ENCODE data around the gene PAQR5. TPM values are rescaled to one million over a fixed set of nuclear protein-coding genes. Genes with fewer than 3 reads are reported as not detected.
"Not testable (repeated sequence)": the region's sequence is repeated elsewhere in the genome, so short reads cannot be mapped to it uniquely, and the experiment has no call there.

Gene PAQR5
- total RNA-seq, 1 donor from 2014 or later = 1.7 TPM

DNA sequence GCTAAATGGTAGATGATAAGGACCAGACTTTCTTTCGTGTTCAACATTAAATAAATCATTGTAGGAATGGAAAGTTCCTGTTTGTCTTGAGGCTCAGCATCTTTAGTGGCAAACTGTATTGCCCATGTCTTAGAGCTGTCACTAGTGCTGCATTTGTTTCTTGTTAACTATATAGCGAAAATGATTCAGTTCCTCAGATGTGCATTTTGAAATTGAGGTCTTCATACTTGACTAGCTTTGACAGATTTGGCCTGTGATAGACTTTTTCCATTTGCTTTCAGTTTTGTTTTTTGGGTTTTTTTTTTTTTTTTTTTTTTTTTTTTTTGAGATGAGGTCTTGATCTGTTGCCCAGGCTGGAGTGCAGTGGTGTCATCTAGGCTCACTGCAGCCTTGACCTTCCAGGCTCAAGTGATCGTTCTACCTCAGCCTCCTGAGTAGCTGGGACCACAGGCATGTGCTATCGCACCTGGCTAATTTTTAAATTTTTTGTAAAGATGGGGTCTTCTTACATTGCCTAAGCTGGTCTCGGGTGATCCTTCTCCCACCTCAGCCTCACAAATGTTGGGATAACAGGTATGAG lies 144.4 kb downstream of the PAQR5 start:
- no peak for ATAC-seq
- intact Hi-C loops (cut with micrococcal nuclease) = no loop called here

DNA sequence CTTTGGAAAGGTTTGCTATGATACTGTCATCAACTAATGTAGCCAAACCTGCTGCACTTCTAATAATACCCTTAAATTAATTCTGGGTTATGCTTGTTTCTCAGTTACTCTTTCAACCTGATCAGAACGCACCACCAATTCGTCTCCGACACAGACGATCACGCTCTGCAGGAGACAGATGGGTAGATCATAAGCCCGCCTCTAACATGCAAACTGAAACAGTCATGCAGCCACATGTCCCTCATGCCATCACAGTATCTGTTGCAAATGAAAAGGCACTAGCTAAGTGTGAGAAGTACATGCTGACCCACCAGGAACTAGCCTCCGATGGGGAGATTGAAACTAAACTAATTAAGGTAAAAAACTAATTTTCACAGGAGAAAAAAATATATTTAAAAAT lies 146.0 kb downstream of the PAQR5 start:
- no peak for ATAC-seq
- intact Hi-C loops (cut with micrococcal nuclease) = no loop called here
- DNase-seq = no peak

More for the DNA sequence above, 144.4 kb downstream of the PAQR5 start:
- no peak for DNase-seq

DNA sequence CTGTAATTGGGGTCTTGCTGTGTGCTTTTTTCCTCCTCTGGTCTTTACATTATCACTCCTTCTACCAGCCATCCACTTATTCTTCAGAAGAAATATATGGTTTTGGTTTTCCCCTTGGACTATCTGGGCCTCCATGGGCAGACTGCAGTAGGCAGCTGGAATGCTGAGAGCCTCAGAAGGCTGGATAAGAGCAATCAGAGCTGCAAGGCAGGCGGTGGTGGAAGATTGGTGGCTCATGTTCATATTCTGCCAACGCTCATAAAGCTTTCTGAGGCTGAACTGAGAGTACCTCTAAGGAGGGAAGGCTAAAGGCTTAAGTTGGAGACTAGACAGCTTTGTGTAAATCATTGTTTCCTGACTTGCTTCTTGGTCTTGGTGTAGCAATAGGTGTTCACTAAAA lies 148.2 kb downstream of the PAQR5 start:
- no peak for DNase-seq
- ATAC-seq = peak; percentile 65
- intact Hi-C loops (cut with micrococcal nuclease) = no loop called here

DNA sequence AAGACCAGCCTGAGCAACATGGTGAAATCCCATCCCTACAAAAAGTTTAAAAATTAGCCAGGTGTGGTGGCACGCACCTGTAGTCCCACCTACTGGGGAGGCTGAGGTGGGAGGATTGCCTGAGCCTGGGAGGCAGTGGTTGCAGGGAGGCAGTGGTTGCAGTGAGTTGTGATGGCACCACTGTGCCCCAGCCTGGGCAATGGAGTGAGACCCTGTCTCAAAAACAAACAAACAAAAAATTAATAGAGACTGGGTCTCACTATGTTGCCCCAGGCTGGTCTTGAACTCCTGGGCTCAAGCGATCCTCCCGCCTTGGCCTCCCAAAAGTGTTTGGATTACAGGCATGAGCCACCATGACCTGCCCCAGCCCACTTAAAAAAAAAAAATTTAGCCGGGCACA lies 151.5 kb downstream of the PAQR5 start:
- intact Hi-C loops (cut with micrococcal nuclease); DNase-seq; ATAC-seq: not testable (repeated sequence)

DNA sequence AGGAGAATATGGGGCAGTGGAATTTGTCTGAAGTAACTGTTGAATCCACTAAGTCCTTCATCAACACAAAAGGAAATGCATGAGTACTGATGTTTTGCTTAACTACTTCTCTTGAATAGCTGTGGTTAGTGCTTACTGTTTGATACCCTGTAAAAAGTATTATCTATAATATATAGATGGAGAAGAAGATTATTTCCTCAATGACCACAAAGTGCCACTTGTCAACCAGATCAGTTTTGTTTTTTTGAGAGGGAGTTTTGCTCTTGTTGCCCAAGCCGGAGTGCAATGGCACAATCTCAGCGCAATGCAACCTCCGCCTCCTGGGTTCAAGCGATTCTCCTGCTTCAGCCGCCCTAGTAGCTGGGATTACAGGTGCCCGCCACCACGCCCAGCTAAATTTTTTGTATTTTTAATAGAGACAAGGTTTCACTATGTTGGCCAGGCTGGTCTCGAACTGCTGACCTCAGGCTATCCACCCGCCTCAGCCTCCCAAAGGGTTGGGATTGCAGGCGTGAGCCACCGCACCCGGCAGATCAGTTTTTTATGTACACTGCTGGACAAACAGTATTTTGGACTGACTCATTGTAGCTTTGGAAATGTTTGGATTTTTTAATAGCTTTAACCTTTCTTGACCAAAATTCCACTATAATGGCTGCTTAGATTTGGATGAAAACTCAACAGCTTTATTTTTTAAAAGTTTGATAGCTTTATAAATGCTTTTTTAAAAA lies 152.4 kb downstream of the PAQR5 start:
- intact Hi-C loops (cut with micrococcal nuclease) = no loop called here
- no peak for DNase-seq
- no peak for ATAC-seq

DNA sequence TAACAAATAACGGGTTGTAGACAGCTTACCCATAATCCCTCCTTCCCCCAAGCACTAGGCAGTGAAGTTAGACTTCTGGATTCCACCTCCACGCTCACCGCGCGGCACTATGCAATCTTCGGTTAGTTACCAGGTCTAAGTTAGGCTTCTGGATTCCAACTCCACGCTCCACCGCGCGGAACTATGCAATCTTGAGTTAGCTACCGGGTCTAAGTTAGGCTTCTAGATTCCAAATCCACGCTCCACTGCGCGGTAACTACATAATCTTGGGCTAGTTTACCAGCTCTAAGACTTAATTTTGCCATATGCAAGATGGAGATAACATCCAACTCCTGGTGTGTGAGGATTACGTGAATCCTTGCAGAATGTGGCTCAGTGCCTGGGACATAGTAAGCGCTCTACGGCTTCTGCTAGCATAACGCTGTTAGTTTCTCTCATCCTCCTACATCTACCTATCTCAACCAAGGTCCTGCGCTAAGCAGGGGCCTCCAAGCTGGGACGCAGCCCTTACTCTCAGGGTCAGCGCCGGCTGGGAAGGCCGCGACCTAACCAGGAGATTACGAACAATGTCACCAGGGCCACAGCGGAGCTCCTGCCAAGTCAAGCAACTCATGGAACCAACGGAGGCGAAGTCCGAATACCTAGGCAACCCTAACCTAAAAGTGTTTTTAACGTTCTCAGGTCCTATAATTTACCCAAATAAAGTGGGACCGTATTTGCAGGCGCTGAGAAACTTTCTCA lies 153.4 kb downstream of the PAQR5 start:
- ATAC-seq = peak; percentile 44
- no peak for DNase-seq
- intact Hi-C loops (cut with micrococcal nuclease) = no loop called here

DNA sequence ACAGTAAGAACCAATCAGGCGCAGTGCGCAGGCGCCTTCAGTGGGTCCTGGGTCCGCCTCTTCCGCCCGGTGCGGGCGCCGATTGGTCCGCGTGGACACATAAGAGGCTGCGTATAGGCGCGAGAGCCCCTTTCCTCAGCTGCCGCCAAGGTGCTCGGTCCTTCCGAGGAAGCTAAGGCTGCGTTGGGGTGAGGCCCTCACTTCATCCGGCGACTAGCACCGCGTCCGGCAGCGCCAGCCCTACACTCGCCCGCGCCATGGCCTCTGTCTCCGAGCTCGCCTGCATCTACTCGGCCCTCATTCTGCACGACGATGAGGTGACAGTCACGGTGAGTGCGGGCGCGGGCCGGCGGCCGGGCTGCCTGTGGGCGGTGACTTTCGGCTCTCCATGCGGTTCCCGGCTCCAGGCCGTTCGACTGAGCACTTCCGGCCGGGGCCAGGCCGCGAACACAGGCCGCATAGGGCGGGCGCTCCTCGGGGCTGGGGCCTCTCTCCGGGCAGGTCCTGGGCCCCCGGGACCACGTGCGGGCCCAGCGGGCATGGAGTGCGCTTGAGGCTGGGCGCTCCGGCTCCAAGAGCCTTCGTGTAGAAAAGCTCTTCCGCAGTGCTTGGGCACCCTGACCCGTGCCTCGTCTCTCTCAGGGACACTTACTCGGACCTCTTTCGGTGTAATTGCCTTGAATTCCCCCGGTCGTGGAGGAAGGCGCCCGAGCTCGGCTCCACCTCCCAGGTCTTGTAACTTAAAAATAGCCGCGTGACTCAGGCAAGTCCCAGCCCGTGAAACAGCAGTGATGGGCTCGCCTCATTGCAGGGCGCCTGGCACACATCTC lies 154.2 kb downstream of the PAQR5 start, which contains the start of gene RPLP1:
TSS of gene RPLP1 (plus strand) at position 127 of the 830 bp plus-strand sequence. CDS start at position 258, 131 bp downstream.
- DNase-seq (peak; percentile 99), ATAC-seq (peak; percentile 96)
- intact Hi-C loops (cut with micrococcal nuclease) = no loop called here

DNA sequence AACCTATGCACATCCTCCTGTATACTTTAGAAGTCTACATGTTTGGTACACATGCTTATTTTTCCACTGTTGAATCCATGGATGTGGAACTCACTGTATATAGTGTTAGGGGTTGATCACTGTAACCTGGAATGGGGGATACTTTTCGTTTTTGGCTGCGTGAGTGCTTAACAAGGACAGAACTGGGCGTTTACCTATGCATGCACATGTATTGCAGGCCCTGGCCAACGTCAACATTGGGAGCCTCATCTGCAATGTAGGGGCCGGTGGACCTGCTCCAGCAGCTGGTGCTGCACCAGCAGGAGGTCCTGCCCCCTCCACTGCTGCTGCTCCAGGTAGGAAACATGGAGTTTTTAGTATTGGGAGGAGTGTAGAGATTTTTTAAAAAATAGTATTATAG lies 156.2 kb downstream of the PAQR5 start:
- intact Hi-C loops (cut with micrococcal nuclease) = no loop called here
- ATAC-seq (no peak), DNase-seq (no peak)

DNA sequence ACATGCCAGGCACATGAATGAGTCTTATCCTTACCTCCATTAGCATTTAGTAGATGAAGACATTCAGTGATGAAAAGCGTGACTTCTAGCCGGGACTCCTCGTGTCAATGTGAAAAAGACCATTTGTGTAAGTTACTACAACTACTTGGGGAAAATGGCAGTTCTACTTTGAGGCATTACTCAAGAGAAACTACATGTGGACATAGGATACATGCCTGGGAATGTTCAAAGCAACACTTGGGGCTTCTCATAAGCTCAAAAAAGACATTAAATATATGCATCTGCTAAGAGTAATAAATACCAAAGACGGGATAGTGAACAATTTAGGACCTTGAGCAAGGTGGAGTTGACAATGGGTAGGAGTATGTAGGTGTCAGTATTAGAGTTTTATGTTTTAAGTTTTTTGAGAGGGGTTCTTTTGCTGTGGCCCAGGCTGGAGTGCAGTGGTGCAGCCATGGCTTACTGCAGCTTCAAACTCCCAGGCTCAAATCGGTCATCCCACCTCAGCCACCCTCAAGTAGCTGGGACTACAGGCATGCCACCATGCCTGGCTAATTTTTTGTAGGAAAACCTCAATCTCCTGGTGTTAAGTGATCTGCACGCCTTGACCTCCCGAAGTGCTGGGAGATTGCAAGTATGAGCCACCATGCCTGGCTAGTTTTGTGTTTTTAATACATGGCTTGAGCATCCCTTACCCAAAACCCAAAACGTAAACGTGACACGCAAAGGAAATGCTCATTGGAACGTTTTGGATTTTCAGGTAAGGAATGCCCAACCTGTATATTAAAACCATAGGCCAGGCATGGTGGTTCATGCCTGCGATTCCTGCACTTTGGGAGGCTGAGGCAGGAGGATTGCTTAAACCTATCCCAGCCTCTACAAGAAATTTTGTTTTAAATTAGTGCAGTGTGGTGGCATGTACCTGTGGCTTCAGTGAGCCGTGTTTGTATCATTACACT lies 157.8 kb downstream of the PAQR5 start:
- intact Hi-C loops (cut with micrococcal nuclease) = no loop called here
- ATAC-seq (no peak), DNase-seq (no peak)

Other genes with a start within 250 kb of the PAQR5 start
- gene GLCE, start 138.3 kb upstream of the PAQR5 start, total RNA-seq = 8.4 TPM
- gene KIF23, start 115.4 kb downstream of the PAQR5 start, total RNA-seq = 0.45 TPM
- 1,143 TPM for gene RPLP1, start 153.9 kb downstream of the PAQR5 start, total RNA-seq

Measured in left ventricle myocardium superior (tissue), 1 donor.